Measurements from ENCODE around the gene CBL. TPM values are rescaled to one million over a fixed set of nuclear protein-coding genes. Genes with fewer than 3 reads are reported as not detected.

Gene CBL
- total RNA-seq, 1 experiment from 2014 or later, result 56.4 TPM

DNA sequence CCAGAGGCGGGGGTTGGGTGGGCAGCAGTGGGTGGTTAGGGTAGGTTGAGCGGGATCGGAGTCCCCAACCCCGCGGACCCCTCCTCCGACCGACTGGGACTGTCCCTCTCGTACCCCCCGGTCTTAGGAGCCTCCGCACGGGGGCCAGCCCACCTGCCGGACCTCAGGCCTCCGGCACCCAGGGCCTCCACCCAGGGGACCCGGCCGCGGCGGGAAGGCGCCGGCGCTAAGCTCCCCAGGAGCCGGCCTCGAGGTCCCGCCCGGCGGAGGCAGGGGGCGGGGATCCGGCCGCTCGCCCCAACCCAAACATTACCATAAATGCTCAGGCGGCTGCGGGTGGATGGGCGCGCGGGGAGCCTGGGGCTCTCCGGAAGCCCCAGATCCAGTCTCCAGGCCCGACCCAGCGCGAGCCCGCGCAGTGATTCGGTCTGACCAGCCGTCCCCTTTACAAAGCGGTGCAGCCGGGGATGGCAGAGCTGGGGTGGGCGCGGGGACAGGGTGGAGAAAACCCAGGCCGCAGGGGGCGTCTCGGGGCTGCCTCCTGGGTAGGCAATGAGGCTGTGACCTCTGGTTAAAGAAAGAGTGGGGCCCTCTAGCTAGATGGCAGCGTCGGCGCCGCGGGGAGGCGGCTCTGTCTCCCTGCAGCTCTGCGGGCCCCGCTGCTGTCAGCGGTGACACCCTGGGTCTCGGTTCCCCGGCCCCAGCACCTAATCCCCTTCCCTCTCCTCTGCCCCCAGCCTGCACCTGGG is 114.8 kb downstream of the CBL start:
- Mint-ChIP-seq H3K36me3 (ENCODE audit: insufficient read depth in 1 of 3, low read depth in 3 of 3) (no peaks in the 10 kb centered on the region), H3K27me3 (ENCODE audit: low read depth) (peaks cover 19% of the 10 kb centered on the region), H3K27ac (peak overlapping the region; percentile 81 to 94 (median 85); a peak in 2 of 7 replicates), H3K4me1 (peaks cover 41 to 43% of the 10 kb centered on the region in 2 experiments), H3K9me3 (no peaks in the 10 kb centered on the region; a peak in 1 of 5 replicates), H3K4me3 (peak overlapping the region; percentile 67 to 77)
- Histone ChIP-seq H3K23me2 (ENCODE audit: insufficient read length, low read depth, low read length, poor library complexity, severe bottlenecking) (peaks cover 25% of the 10 kb centered on the region), H3K27ac (ENCODE audit: insufficient read length, low read depth, low read length) (no peak overlapping the region), H3T11ph (ENCODE audit: low read length) (no peak overlapping the region), H3K9me3 (ENCODE audit: control insufficient read depth, low read depth, low read length) (no peaks in the 10 kb centered on the region), H3K27me3 (ENCODE audit: insufficient read depth, low read length) (peaks cover 5% of the 10 kb centered on the region; the same call in 1 of the 2 replicates), H2AK5ac (ENCODE audit: insufficient read length, low read length) (no peak overlapping the region), H4K5ac (ENCODE audit: insufficient read length, low read depth, low read length) (no peak overlapping the region), H2BK5ac (ENCODE audit: insufficient read length, low read length) (no peak overlapping the region), H3K4me1 (ENCODE audit: insufficient read depth, low read length) (peaks cover 15% of the 10 kb centered on the region; the same call in 1 of the 2 replicates), H2BK20ac (ENCODE audit: low read depth, low read length, poor library complexity, severe bottlenecking) (no peak overlapping the region), H2AFZ (ENCODE audit: low read length) (no peak overlapping the region), H3K4ac (ENCODE audit: low read depth, low read length) (no peak overlapping the region), H3K14ac (ENCODE audit: insufficient read depth, low read length) (peak overlapping the region; percentile 71), H3K4me2 (ENCODE audit: insufficient read depth, insufficient read length, low read length) (peak overlapping the region; percentile 72), H3K79me1 (ENCODE audit: insufficient read depth, low read depth, low read length, poor library complexity, severe bottlenecking) (no peaks in the 10 kb centered on the region), H3K79me2 (ENCODE audit: insufficient read depth, low read length) (no peaks in the 10 kb centered on the region), H2BK120ac (ENCODE audit: low read depth, low read length, poor library complexity, severe bottlenecking) (no peak overlapping the region), H3K18ac (ENCODE audit: insufficient read length, low read depth, low read length) (peak overlapping the region; percentile 79), H3K23ac (ENCODE audit: insufficient read length, low read depth, low read length) (no peak overlapping the region), H3K56ac (ENCODE audit: insufficient read length, low read depth, low read length) (no peak overlapping the region), H3K9ac (ENCODE audit: extremely low read depth, insufficient read length, low read length) (no peak overlapping the region), H4K20me1 (ENCODE audit: control insufficient read depth, insufficient read depth, insufficient read length) (no peaks in the 10 kb centered on the region), H2BK12ac (ENCODE audit: insufficient read length, low read depth, low read length) (no peak overlapping the region), H2BK15ac (ENCODE audit: low read depth, low read length) (no peak overlapping the region), H4K91ac (ENCODE audit: insufficient read length, low read depth, low read length) (no peak overlapping the region), H4K8ac (replicated peaks; ENCODE audit: insufficient read length, low read depth, low read length) (no peak overlapping the region)
- WGBS (ENCODE audit: extremely low coverage, insufficient read length, low lambda C conversion rate), result no CpG with 5 or more reads among the region's 60 CpGs
- peak; percentile 70 for DNase-seq
- TF ChIP-seq, protein P1, sequence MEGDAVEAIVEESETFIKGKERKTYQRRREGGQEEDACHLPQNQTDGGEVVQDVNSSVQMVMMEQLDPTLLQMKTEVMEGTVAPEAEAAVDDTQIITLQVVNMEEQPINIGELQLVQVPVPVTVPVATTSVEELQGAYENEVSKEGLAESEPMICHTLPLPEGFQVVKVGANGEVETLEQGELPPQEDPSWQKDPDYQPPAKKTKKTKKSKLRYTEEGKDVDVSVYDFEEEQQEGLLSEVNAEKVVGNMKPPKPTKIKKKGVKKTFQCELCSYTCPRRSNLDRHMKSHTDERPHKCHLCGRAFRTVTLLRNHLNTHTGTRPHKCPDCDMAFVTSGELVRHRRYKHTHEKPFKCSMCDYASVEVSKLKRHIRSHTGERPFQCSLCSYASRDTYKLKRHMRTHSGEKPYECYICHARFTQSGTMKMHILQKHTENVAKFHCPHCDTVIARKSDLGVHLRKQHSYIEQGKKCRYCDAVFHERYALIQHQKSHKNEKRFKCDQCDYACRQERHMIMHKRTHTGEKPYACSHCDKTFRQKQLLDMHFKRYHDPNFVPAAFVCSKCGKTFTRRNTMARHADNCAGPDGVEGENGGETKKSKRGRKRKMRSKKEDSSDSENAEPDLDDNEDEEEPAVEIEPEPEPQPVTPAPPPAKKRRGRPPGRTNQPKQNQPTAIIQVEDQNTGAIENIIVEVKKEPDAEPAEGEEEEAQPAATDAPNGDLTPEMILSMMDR (conservative IDR thresholded peaks at IDR 0.05), result no peak

All from H9 (cell line).